ENCODE results near the gene ANXA10.

The ANXA10 gene

DNA sequence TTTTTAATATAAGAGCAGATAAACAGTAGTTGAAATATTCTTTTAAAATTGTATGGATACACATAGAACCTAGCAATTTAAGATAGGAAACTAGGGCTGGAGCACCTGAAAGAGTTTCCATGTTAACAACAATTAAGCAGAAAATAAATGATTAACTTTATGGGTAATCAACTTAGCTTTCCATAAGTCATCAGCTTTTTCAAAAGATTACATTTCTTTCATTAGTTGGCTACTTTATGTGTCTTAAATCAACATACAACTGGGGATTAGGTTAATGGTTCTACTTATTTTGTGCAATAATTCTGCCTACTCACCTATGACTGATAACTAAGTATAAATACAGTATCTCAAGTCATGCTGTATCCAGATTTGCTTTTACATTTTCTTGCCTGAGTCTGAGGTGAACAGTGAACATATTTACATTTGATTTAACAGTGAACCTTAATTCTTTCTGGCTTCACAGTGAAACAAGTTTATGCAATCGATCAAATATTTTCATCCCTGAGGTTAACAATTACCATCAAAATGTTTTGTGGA is at the start of gene ANXA10:
TSS of gene ANXA10 (plus strand) at position 362 of the 537 bp plus-strand sequence. CDS start at position 526, 164 bp downstream.
- TF ChIP-seq, protein P1, sequence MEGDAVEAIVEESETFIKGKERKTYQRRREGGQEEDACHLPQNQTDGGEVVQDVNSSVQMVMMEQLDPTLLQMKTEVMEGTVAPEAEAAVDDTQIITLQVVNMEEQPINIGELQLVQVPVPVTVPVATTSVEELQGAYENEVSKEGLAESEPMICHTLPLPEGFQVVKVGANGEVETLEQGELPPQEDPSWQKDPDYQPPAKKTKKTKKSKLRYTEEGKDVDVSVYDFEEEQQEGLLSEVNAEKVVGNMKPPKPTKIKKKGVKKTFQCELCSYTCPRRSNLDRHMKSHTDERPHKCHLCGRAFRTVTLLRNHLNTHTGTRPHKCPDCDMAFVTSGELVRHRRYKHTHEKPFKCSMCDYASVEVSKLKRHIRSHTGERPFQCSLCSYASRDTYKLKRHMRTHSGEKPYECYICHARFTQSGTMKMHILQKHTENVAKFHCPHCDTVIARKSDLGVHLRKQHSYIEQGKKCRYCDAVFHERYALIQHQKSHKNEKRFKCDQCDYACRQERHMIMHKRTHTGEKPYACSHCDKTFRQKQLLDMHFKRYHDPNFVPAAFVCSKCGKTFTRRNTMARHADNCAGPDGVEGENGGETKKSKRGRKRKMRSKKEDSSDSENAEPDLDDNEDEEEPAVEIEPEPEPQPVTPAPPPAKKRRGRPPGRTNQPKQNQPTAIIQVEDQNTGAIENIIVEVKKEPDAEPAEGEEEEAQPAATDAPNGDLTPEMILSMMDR (IDR thresholded peaks at IDR 0.05; ENCODE audit: borderline replicate concordance, insufficient read depth, low read depth, low read length): no peak
- no peak within 1 kb of the TSS for H3K4me3 ChIP-seq (ENCODE audit: low read depth, low read length)

DNA sequence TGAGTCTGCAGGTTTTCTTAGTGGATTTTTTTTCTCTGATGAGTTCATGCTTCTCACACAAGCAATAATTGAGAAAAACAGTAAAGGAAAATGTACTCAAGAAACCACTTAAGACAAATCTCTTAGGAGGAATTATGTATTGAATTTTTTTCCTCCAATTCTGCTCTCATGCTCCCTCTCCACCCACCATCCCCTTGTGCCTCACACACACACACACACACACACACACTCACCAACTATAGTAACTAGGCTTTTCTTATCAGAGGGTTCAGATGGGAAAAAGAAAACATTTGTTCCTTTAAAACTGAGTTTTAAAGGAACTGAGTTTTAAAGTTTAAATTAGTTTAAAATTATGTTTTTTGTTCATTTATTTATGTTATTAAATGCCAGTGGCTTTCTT is 47.0 kb upstream of the ANXA10 start:
- no peak overlapping the region for H3K4me3 ChIP-seq (ENCODE audit: low read depth, low read length)
- TF ChIP-seq, protein P1 (IDR thresholded peaks at IDR 0.05; ENCODE audit: borderline replicate concordance, insufficient read depth, low read depth, low read length): no peak

- TF ChIP-seq, protein P1 (IDR thresholded peaks at IDR 0.05; ENCODE audit: borderline replicate concordance, insufficient read depth, low read depth, low read length): no peak
- no peak overlapping the region for H3K4me3 ChIP-seq (ENCODE audit: low read depth, low read length)
Observed at GRCh38 chr4:168050002-168050401, 42.3 kb upstream of the ANXA10 start.

DNA sequence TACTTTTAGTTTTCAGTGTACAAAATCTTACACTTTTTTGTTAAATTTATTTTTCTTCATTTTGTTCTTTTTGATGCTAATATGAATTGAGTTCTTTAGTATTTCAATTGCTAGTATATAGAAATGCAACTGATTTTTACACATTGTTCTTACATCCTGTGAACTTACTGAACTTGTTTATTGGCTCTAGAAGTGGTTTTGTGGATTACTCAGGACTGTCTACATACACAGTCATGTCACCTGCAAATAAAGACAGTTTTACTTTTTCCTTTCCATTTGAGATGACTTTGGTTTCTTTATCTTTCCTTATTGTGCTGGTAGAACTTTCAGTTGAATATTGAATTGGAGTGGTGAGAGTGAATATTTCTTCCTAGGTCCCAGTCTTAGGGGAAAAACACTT is 40.8 kb upstream of the ANXA10 start:
- TF ChIP-seq, protein P1 (IDR thresholded peaks at IDR 0.05; ENCODE audit: borderline replicate concordance, insufficient read depth, low read depth, low read length): no peak
- H3K4me3 ChIP-seq (ENCODE audit: low read depth, low read length): no peak overlapping the region

DNA sequence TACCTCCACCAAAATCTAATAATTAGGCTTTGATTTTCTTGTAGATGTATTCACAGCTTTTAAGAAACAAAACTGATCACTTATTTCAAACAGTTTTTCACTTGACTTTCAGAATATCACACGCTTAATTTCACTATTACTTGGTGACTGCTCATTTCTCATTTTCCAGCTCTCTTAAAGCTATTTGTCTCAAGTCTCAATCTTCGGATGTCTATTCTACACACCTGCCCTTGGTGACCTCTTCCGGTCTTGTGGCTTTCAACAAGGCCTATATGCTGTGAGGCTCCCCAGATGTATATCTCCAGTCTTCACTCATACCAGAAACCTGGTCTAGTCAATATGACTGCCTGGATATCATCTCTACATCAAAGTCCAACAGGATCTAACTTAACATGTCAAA is 34.9 kb upstream of the ANXA10 start:
- TF ChIP-seq, protein P1 (IDR thresholded peaks at IDR 0.05; ENCODE audit: borderline replicate concordance, insufficient read depth, low read depth, low read length): no peak
- H3K4me3 ChIP-seq (ENCODE audit: low read depth, low read length): no peak overlapping the region

- TF ChIP-seq, protein P1 (IDR thresholded peaks at IDR 0.05; ENCODE audit: borderline replicate concordance, insufficient read depth, low read depth, low read length): no peak
- no peak overlapping the region for H3K4me3 ChIP-seq (ENCODE audit: low read depth, low read length)
Observed at GRCh38 chr4:168059251-168059650, 33.1 kb upstream of the ANXA10 start.

GRCh38 chr4:168063031-168063430 is 29.3 kb upstream of the ANXA10 start:
- TF ChIP-seq, protein P1 (IDR thresholded peaks at IDR 0.05; ENCODE audit: borderline replicate concordance, insufficient read depth, low read depth, low read length): no peak
- no peak overlapping the region for H3K4me3 ChIP-seq (ENCODE audit: low read depth, low read length)

Measured in GM12875 (cell line).